ENCODE measurements around the gene SLC25A1.
"Not testable (repeated sequence)": the region's sequence is repeated elsewhere in the genome, so short reads cannot be mapped to it uniquely, and the experiment has no call there.

SLC25A1 gene

GRCh38 chr22:19208287-19208847 lies 29.8 kb upstream of the SLC25A1 start:
- H3K4me3 ChIP-seq (ENCODE audit: control insufficient read depth, low read depth, low read length): no peak overlapping the region
- no peak for DNase-seq (ENCODE audit: low read depth)
- TF ChIP-seq CTCF (conservative IDR thresholded peaks at IDR 0.05; ENCODE audit: control insufficient read depth, insufficient read depth, low read depth, low read length): no peak

GRCh38 chr22:19207884-19208283 lies 29.3 kb upstream of the SLC25A1 start:
- DNase-seq (ENCODE audit: low read depth): no peak
- no peak overlapping the region for H3K4me3 ChIP-seq (ENCODE audit: control insufficient read depth, low read depth, low read length)
- no peak for TF ChIP-seq CTCF (conservative IDR thresholded peaks at IDR 0.05; ENCODE audit: control insufficient read depth, insufficient read depth, low read depth, low read length)

- no peak for DNase-seq (ENCODE audit: low read depth)
- TF ChIP-seq CTCF (conservative IDR thresholded peaks at IDR 0.05; ENCODE audit: control insufficient read depth, insufficient read depth, low read depth, low read length): no peak
- H3K4me3 ChIP-seq (ENCODE audit: control insufficient read depth, low read depth, low read length): no peak overlapping the region
Observed at GRCh38 chr22:19207401-19207808, 28.9 kb upstream of the SLC25A1 start.

- no peak for TF ChIP-seq CTCF (conservative IDR thresholded peaks at IDR 0.05; ENCODE audit: control insufficient read depth, insufficient read depth, low read depth, low read length)
- DNase-seq (ENCODE audit: low read depth): no peak
- H3K4me3 ChIP-seq (ENCODE audit: control insufficient read depth, low read depth, low read length): no peak overlapping the region
Observed at GRCh38 chr22:19206287-19206686, 27.8 kb upstream of the SLC25A1 start.

- TF ChIP-seq CTCF (conservative IDR thresholded peaks at IDR 0.05; ENCODE audit: control insufficient read depth, insufficient read depth, low read depth, low read length): no peak
Observed at GRCh38 chr22:19204640-19205039, 26.1 kb upstream of the SLC25A1 start.

GRCh38 chr22:19203834-19204233 lies 25.3 kb upstream of the SLC25A1 start:
- DNase-seq (ENCODE audit: low read depth): no peak
- no peak overlapping the region for H3K4me3 ChIP-seq (ENCODE audit: control insufficient read depth, low read depth, low read length)
- TF ChIP-seq CTCF (conservative IDR thresholded peaks at IDR 0.05; ENCODE audit: control insufficient read depth, insufficient read depth, low read depth, low read length): no peak

More at GRCh38 chr22:19204640-19205039, 26.1 kb upstream of the SLC25A1 start:
- no peak for DNase-seq (ENCODE audit: low read depth)
- H3K4me3 ChIP-seq (ENCODE audit: control insufficient read depth, low read depth, low read length): no peak overlapping the region

GRCh38 chr22:19202799-19203186 lies 24.3 kb upstream of the SLC25A1 start:
- H3K4me3 ChIP-seq (ENCODE audit: control insufficient read depth, low read depth, low read length); DNase-seq (ENCODE audit: low read depth): not testable (repeated sequence)

All from fibroblast of mammary gland (primary cell).